Mesenchymal stem cell (in vitro differentiated cells and primary cell): ENCODE measurements around the gene DIP2B. TPM values are rescaled to one million over a fixed set of nuclear protein-coding genes. Genes with fewer than 3 reads are reported as not detected.
A peak's percentile ranks its signal among the peaks of the same experiment; 100 is the strongest.

ENCODE experiments used
- DNase-seq: peaks from one replicate; pipeline ENCODE4 v3.0.0-alpha.2; 2013
- H2AFZ ChIP-seq: one replicate; pipeline ENCODE4 v1.6.1; 2013; ENCODE audit warnings: low read depth, mild to moderate bottlenecking, control low read depth, inconsistent platforms, low read length, moderate library complexity
- H2AK5ac ChIP-seq: 2 replicates; pipeline ENCODE4 v1.6.1; 2013; ENCODE audit warnings: low read length, moderate library complexity, mild to moderate bottlenecking, inconsistent platforms; ENCODE audit not compliant: severe bottlenecking
- H2BK120ac ChIP-seq: one replicate; pipeline ENCODE4 v1.6.1; 2013; ENCODE audit warnings: low read depth, mild to moderate bottlenecking, inconsistent platforms, low read length, moderate library complexity
- H2BK12ac ChIP-seq, 2 experiments: one replicate each; pipeline ENCODE4 v1.6.1; 2013; ENCODE audit warnings: inconsistent platforms in 2 of 2, low read length in 2 of 2, mild to moderate bottlenecking in 2 of 2, moderate library complexity in 2 of 2, control low read depth in 1 of 2
- H2BK15ac ChIP-seq: one replicate; pipeline ENCODE4 v1.6.1; 2013; ENCODE audit warnings: mild to moderate bottlenecking, low read depth, inconsistent platforms; ENCODE audit not compliant: poor library complexity, severe bottlenecking
- H2BK5ac ChIP-seq: 2 replicates; pipeline ENCODE4 v1.6.1; 2013; ENCODE audit warnings: low read depth, mild to moderate bottlenecking, low read length, control low read depth, inconsistent platforms; ENCODE audit not compliant: poor library complexity, severe bottlenecking
- H3K14ac ChIP-seq, 2 experiments: one replicate each; pipeline ENCODE4 v1.6.1; 2013; ENCODE audit warnings: inconsistent platforms in 2 of 2, low read length in 2 of 2, control low read depth in 1 of 2, mild to moderate bottlenecking in 1 of 2, moderate library complexity in 1 of 2
- H3K18ac ChIP-seq, 2 experiments: one replicate each; pipeline ENCODE4 v1.6.1; 2013; ENCODE audit warnings: inconsistent platforms in 2 of 2, low read length in 2 of 2, control low read depth in 1 of 2, low read depth in 1 of 2, mild to moderate bottlenecking in 1 of 2
- H3K23ac ChIP-seq, 2 experiments: one replicate each; pipeline ENCODE4 v1.6.1; 2013; ENCODE audit warnings: inconsistent platforms in 2 of 2, low read length in 2 of 2, mild to moderate bottlenecking in 2 of 2, moderate library complexity in 2 of 2, control low read depth in 1 of 2
- H3K27ac ChIP-seq: 2 replicates; pipeline ENCODE4 v1.5.1; 2013; ENCODE audit warnings: mild to moderate bottlenecking, moderate library complexity, low read length, control low read depth, inconsistent platforms; ENCODE audit not compliant: poor library complexity, severe bottlenecking
- H3K27me3 ChIP-seq, 2 experiments: 2 replicates each; pipeline versions ENCODE4 v1.6.1 to v1.7.0; 2013; ENCODE audit warnings: low read length in 2 of 2, mild to moderate bottlenecking in 2 of 2, moderate library complexity in 2 of 2, control low read depth in 1 of 2, inconsistent platforms in 1 of 2; ENCODE audit not compliant: control insufficient read depth in 1 of 2, insufficient read depth in 1 of 2
- H3K36me3 ChIP-seq, 2 experiments: 2 replicates each; pipeline versions ENCODE4 v1.6.1 to v1.7.0; 2013; ENCODE audit warnings: low read length in 2 of 2, control low read depth in 1 of 2, inconsistent platforms in 1 of 2, low read depth in 1 of 2, mild to moderate bottlenecking in 1 of 2; ENCODE audit not compliant: insufficient read depth in 2 of 2, control insufficient read depth in 1 of 2
- H3K4ac ChIP-seq, 2 experiments: one replicate each; pipeline ENCODE4 v1.6.1; 2013; ENCODE audit warnings: inconsistent platforms in 2 of 2, low read length in 2 of 2, mild to moderate bottlenecking in 2 of 2, moderate library complexity in 2 of 2, control low read depth in 1 of 2, low read depth in 1 of 2
- H3K4me1 ChIP-seq: 2 replicates; pipeline ENCODE4 v1.6.1; 2013; ENCODE audit warnings: low read depth, low read length, control low read depth; ENCODE audit not compliant: control insufficient read depth, insufficient read depth
- H3K4me2 ChIP-seq: 2 replicates; pipeline ENCODE4 v1.6.1; 2013; ENCODE audit warnings: low read length, mild to moderate bottlenecking, inconsistent platforms; ENCODE audit not compliant: poor library complexity, severe bottlenecking
- H3K4me3 ChIP-seq, 2 experiments: 2 replicates each; pipeline versions ENCODE4 v1.5.1 to v1.7.0; 2013; ENCODE audit warnings: low read length in 2 of 2, mild to moderate bottlenecking in 2 of 2, control low read depth in 1 of 2, low read depth in 1 of 2; ENCODE audit not compliant: insufficient read depth in 1 of 2
- H3K79me1 ChIP-seq: replicated peaks from 2 replicates; pipeline ENCODE4 v1.6.1; 2013; ENCODE audit warnings: mild to moderate bottlenecking, control low read depth, low read length, inconsistent platforms; ENCODE audit not compliant: poor library complexity, severe bottlenecking
- H3K9ac ChIP-seq: 2 replicates; pipeline ENCODE4 v1.7.0; 2013; ENCODE audit warnings: mild to moderate bottlenecking, low read length, moderate library complexity
- H3K9me3 ChIP-seq: 2 replicates; pipeline ENCODE4 v1.7.0; 2013; ENCODE audit warnings: mild to moderate bottlenecking, low read length; ENCODE audit not compliant: control insufficient read depth
- H4K8ac ChIP-seq: one replicate; pipeline ENCODE4 v1.6.1; 2013; ENCODE audit warnings: inconsistent platforms, mild to moderate bottlenecking, low read length, moderate library complexity
- H4K91ac ChIP-seq: one replicate; pipeline ENCODE4 v1.6.1; 2013; ENCODE audit warnings: mild to moderate bottlenecking, low read length, inconsistent platforms
- WGBS: methylation state at CpG from one replicate; pipeline ENCODE4 v1.1.7; 2013; ENCODE audit warnings: mixed read lengths; 5-methylcytosine and 5-hydroxymethylcytosine counted together
- polyA plus RNA-seq, 2 experiments: library from polyadenylated mRNA; stranded (reverse); fragments of 200-250 nt; gene quantifications; one replicate each; pipeline ENCODE4 v1.2.3, GENCODE V29; 2013

The DIP2B gene
- polyA plus RNA-seq (2013, experiment 1 of 2): 8.0 TPM
- 7.7 TPM for polyA plus RNA-seq (2013, experiment 2 of 2)

DNA sequence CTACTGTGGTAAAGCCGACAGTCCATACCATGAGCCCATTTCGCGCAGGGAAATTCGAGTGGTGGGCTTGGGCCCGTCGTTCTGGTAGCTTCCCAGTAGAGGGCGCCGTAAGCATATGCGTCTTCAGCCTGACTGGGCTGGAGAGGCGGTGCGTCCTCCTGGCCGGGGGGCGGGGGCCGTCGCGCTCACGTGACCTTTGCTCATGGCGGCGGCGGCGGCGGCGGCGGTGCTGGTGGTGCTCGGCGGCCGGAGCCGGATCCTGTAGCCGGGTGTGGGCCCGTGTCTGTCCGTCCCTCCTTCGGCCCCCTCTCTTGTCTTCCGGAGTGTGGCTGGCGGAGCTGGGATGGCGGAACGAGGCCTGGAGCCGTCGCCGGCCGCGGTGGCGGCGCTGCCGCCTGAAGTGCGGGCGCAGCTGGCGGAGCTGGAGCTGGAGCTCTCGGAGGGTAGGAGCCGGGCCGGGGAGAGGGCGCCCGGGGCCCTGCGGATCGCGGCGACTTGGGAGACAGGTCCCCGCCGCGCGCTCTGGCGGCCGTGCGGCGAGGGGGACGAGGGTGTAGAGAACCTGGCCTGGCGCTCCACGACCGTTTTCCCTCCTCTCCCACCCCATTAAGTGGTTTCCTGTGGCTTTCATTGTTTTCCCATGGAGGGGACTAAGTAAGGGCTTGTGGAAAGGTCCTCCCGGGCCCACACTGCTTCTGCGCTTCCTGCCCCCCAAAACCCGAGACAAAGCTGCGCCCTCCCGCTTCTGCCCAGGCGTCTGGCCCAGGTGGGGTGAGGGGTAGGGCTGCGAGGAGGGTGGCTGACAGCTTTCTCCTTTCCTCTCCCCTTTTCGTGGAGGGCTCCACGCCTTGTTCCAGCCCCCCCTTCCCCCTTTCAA lies at the start of gene DIP2B:
Gene DIP2B, plus strand, starts transcription at position 188 of the 877 bp plus-strand sequence. Its CDS starts 156 bp downstream, at position 344.
- peak within 1 kb of the TSS in 1 of 2 experiments; percentile 61 for H2BK12ac ChIP-seq
- H2AK5ac ChIP-seq: no peak within 1 kb of the TSS
- H3K4me1 ChIP-seq: peaks cover 3% of the 10 kb centered on the region
- H3K9me3 ChIP-seq: no peaks in the 10 kb centered on the region
- H3K4me2 ChIP-seq: peak within 1 kb of the TSS; percentile 87
- H3K36me3 ChIP-seq: peaks cover 0 to 3% of the 10 kb centered on the region in 2 experiments
- H2BK15ac ChIP-seq: peak within 1 kb of the TSS; percentile 94
- under 1% methylated on average over 44 of the region's 77 CpGs for WGBS
- peak within 1 kb of the TSS; percentile 75 for H4K8ac ChIP-seq
- peak within 1 kb of the TSS; percentile 90 to 92 for H3K18ac ChIP-seq
- H4K91ac ChIP-seq: peak within 1 kb of the TSS; percentile 78
- no peaks in the 10 kb centered on the region for H3K27me3 ChIP-seq
- H3K27ac ChIP-seq: peak within 1 kb of the TSS; percentile 1
- H3K4ac ChIP-seq: peak within 1 kb of the TSS; percentile 70 to 77
- peak within 1 kb of the TSS; percentile 64 for H2BK120ac ChIP-seq
- no peak within 1 kb of the TSS for H3K23ac ChIP-seq
- H3K4me3 ChIP-seq: peak within 1 kb of the TSS; percentile 91 to 94
- H3K14ac ChIP-seq: peak within 1 kb of the TSS in 1 of 2 experiments; percentile 90
- H2AFZ ChIP-seq: peak within 1 kb of the TSS; percentile 64
- peak; percentile 90 for DNase-seq
- H2BK5ac ChIP-seq: no peak within 1 kb of the TSS
- peak within 1 kb of the TSS; percentile 97 for H3K9ac ChIP-seq
- H3K79me1 ChIP-seq: no peaks in the 10 kb centered on the region

DNA sequence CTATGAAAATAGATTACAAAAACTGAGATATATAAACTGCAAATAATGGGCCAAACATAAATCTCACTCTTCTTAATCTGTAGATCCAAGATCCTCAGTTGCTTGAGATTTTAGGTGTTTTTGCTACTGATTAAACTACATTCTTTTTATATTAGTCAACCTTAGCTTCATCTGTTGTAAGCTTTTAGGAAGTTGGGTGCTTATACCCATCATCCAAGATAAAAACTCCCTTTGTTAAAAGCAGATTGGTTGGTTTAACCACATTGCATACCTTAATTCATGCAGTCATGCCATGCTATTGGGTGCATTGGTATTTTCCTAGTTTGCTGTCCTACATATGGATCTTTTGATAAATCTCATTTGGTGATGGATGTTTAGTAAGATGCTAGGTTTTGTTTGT lies 46.2 kb upstream of the DIP2B start:
- H4K8ac ChIP-seq: no peak overlapping the region
- H3K18ac ChIP-seq: no peak overlapping the region
- no peak overlapping the region for H2BK12ac ChIP-seq
- H3K4me3 ChIP-seq: no peak overlapping the region
- peaks cover 22 to 79% of the 10 kb centered on the region in 2 experiments for H3K36me3 ChIP-seq
- H2BK5ac ChIP-seq: no peak overlapping the region
- H2BK15ac ChIP-seq: no peak overlapping the region
- H2AFZ ChIP-seq: no peak overlapping the region
- peaks cover 13% of the 10 kb centered on the region for H3K79me1 ChIP-seq
- no peak overlapping the region for H3K4ac ChIP-seq
- no peak overlapping the region for H4K91ac ChIP-seq
- no peak overlapping the region for H3K14ac ChIP-seq
- H2AK5ac ChIP-seq: no peak overlapping the region
- no peak overlapping the region for H2BK120ac ChIP-seq
- DNase-seq: no peak
- H3K27ac ChIP-seq: no peak overlapping the region
- H3K4me1 ChIP-seq: peaks cover 5% of the 10 kb centered on the region
- no peak overlapping the region for H3K4me2 ChIP-seq
- H3K9me3 ChIP-seq: no peaks in the 10 kb centered on the region
- no peaks in the 10 kb centered on the region for H3K27me3 ChIP-seq
- no peak overlapping the region for H3K9ac ChIP-seq
- no peak overlapping the region for H3K23ac ChIP-seq

GRCh38 chr12:50467439-50467838 lies 37.3 kb upstream of the DIP2B start:
- Histone ChIP-seq H2AFZ (no peak overlapping the region), H3K9me3 (no peaks in the 10 kb centered on the region), H2BK15ac (no peak overlapping the region), H3K4me1 (no peaks in the 10 kb centered on the region), H2BK120ac (no peak overlapping the region), H3K4me2 (no peak overlapping the region), H3K14ac (no peak overlapping the region), H2AK5ac (no peak overlapping the region), H2BK12ac (no peak overlapping the region), H3K79me1 (peaks cover 10% of the 10 kb centered on the region), H3K23ac (no peak overlapping the region), H4K91ac (no peak overlapping the region), H3K27me3 (no peaks in the 10 kb centered on the region), H3K36me3 (peaks cover 32 to 84% of the 10 kb centered on the region in 2 experiments), H3K4me3 (no peak overlapping the region), H3K9ac (no peak overlapping the region), H4K8ac (no peak overlapping the region), H3K27ac (no peak overlapping the region), H3K18ac (no peak overlapping the region), H3K4ac (no peak overlapping the region), H2BK5ac (no peak overlapping the region)
- no peak for DNase-seq
- WGBS: 100% methylated on average over 2 of the region's 3 CpGs

GRCh38 chr12:50477241-50477832 lies 27.4 kb upstream of the DIP2B start:
- H3K9ac ChIP-seq: no peak overlapping the region
- no peak overlapping the region for H3K4me2 ChIP-seq
- no peak overlapping the region for H2AK5ac ChIP-seq

More at GRCh38 chr12:50477241-50477832, 27.4 kb upstream of the DIP2B start:
- no peak overlapping the region for H3K4ac ChIP-seq
- H2BK5ac ChIP-seq: no peak overlapping the region
- H2BK12ac ChIP-seq: no peak overlapping the region
- WGBS: no CpG with 5 or more reads among the region's 1 CpG
- H3K4me3 ChIP-seq: no peak overlapping the region
- H4K8ac ChIP-seq: no peak overlapping the region
- peaks cover 13 to 62% of the 10 kb centered on the region in 2 experiments for H3K36me3 ChIP-seq
- no peak overlapping the region for H2AFZ ChIP-seq
- H3K23ac ChIP-seq: no peak overlapping the region
- no peak overlapping the region for H2BK120ac ChIP-seq
- no peak overlapping the region for H3K27ac ChIP-seq
- peaks cover 3% of the 10 kb centered on the region for H3K79me1 ChIP-seq
- H3K18ac ChIP-seq: no peak overlapping the region
- H2BK15ac ChIP-seq: no peak overlapping the region
- H3K4me1 ChIP-seq: no peaks in the 10 kb centered on the region
- peak; percentile 5 for DNase-seq
- no peaks in the 10 kb centered on the region for H3K9me3 ChIP-seq
- no peak overlapping the region for H3K14ac ChIP-seq
- H4K91ac ChIP-seq: no peak overlapping the region
- no peaks in the 10 kb centered on the region for H3K27me3 ChIP-seq
